ENCODE measurements around the gene CCDC40.
A peak's percentile ranks its signal among the peaks of the same experiment; 100 is the strongest.

The CCDC40 gene

GRCh38 chr17:79990051-79990592, 46.3 kb upstream of the CCDC40 start:
- H3K27me3 ChIP-seq (replicated peaks; ENCODE audit: control insufficient read depth, insufficient read depth, low read length): no peaks in the 10 kb centered on the region; the same call in none of the 2 replicates
- no peak for DNase-seq (ENCODE audit: extremely low read depth, insufficient read length)
- H3K4me3 ChIP-seq (replicated peaks; ENCODE audit: low read depth, low read length): no peak overlapping the region
- TF ChIP-seq CTCF (IDR thresholded peaks at IDR 0.05; ENCODE audit: insufficient read depth, low read length, poor library complexity, severe bottlenecking): no peak
- no peaks in the 10 kb centered on the region for H3K36me3 ChIP-seq (ENCODE audit: control insufficient read depth, insufficient read depth, low read length)

GRCh38 chr17:79990704-79991103, 45.7 kb upstream of the CCDC40 start:
- Histone ChIP-seq H3K36me3 (ENCODE audit: control insufficient read depth, insufficient read depth, low read length) (no peaks in the 10 kb centered on the region), H3K27me3 (replicated peaks; ENCODE audit: control insufficient read depth, insufficient read depth, low read length) (no peaks in the 10 kb centered on the region; the same call in none of the 2 replicates), H3K4me3 (replicated peaks; ENCODE audit: low read depth, low read length) (no peak overlapping the region)
- no peak for TF ChIP-seq CTCF (IDR thresholded peaks at IDR 0.05; ENCODE audit: insufficient read depth, low read length, poor library complexity, severe bottlenecking)
- no peak for DNase-seq (ENCODE audit: extremely low read depth, insufficient read length)

GRCh38 chr17:79991140-79991923, 45.1 kb upstream of the CCDC40 start:
- Histone ChIP-seq H3K36me3 (ENCODE audit: control insufficient read depth, insufficient read depth, low read length) (no peaks in the 10 kb centered on the region), H3K27me3 (replicated peaks; ENCODE audit: control insufficient read depth, insufficient read depth, low read length) (no peaks in the 10 kb centered on the region; the same call in none of the 2 replicates), H3K4me3 (replicated peaks; ENCODE audit: low read depth, low read length) (no peak overlapping the region)

GRCh38 chr17:79991924-79992648, 44.4 kb upstream of the CCDC40 start:
- H3K27me3 ChIP-seq (replicated peaks; ENCODE audit: control insufficient read depth, insufficient read depth, low read length): no peaks in the 10 kb centered on the region; the same call in none of the 2 replicates
- no peak overlapping the region; the same call in 1 of the 2 replicates for H3K4me3 ChIP-seq (replicated peaks; ENCODE audit: low read depth, low read length)
- no peaks in the 10 kb centered on the region for H3K36me3 ChIP-seq (ENCODE audit: control insufficient read depth, insufficient read depth, low read length)
- no peak for DNase-seq (ENCODE audit: extremely low read depth, insufficient read length)
- TF ChIP-seq CTCF (IDR thresholded peaks at IDR 0.05; ENCODE audit: insufficient read depth, low read length, poor library complexity, severe bottlenecking): no peak

More at GRCh38 chr17:79991140-79991923, 45.1 kb upstream of the CCDC40 start:
- peak; percentile 53 for DNase-seq (ENCODE audit: extremely low read depth, insufficient read length)
- TF ChIP-seq CTCF (IDR thresholded peaks at IDR 0.05; ENCODE audit: insufficient read depth, low read length, poor library complexity, severe bottlenecking): peak; percentile 57

GRCh38 chr17:79992649-79993389, 43.6 kb upstream of the CCDC40 start:
- H3K4me3 ChIP-seq (replicated peaks; ENCODE audit: low read depth, low read length): no peak overlapping the region
- DNase-seq (ENCODE audit: extremely low read depth, insufficient read length): no peak
- TF ChIP-seq CTCF (IDR thresholded peaks at IDR 0.05; ENCODE audit: insufficient read depth, low read length, poor library complexity, severe bottlenecking): no peak
- H3K27me3 ChIP-seq (replicated peaks; ENCODE audit: control insufficient read depth, insufficient read depth, low read length): no peaks in the 10 kb centered on the region; the same call in none of the 2 replicates
- H3K36me3 ChIP-seq (ENCODE audit: control insufficient read depth, insufficient read depth, low read length): no peaks in the 10 kb centered on the region

All from GM06990 (cell line).